Mucosa of descending colon (tissue), 3 donors: Measurements from ENCODE around the gene IFFO2. TPM values are rescaled to one million over a fixed set of nuclear protein-coding genes. Genes with fewer than 3 reads are reported as not detected.

Source experiments
- ATAC-seq: fragments of 200-7000 bp; cut with Tn5 transposase; one replicate; pipeline ENCODE4 v1.9.1; 2020; ENCODE audit warnings: mild to moderate bottlenecking, moderate library complexity
- DNase-seq, 3 donors: peaks; one replicate each; pipeline ENCODE4 v3.0.0-alpha.2; 2020
- H3K36me3 ChIP-seq: fragments of 200-600 bp; one replicate; pipeline ENCODE4 v1.8.0; 2021; ENCODE audit warnings: low read depth, mild to moderate bottlenecking
- H3K4me1 ChIP-seq: fragments of 200-600 bp; one replicate; pipeline ENCODE4 v1.8.0; 2021; ENCODE audit warnings: low read depth, mild to moderate bottlenecking
- H3K4me3 ChIP-seq: fragments of 200-600 bp; one replicate; pipeline ENCODE4 v1.8.0; 2021; ENCODE audit warnings: mild to moderate bottlenecking
- H3K9me3 ChIP-seq: fragments of 200-600 bp; one replicate; pipeline ENCODE4 v1.8.0; 2021; ENCODE audit warnings: mild to moderate bottlenecking
- intact Hi-C, 2 donors: fragments of 100-400 bp; cut with DNase I in 1 of 2; cut with micrococcal nuclease in 1 of 2; formaldehyde crosslinking; loops; one replicate each; pipeline versions ENCODE4 v1.11.0 to v1.11.1; 2022; cut with DNase I, micrococcal nuclease
- total RNA-seq, 3 donors: library from RNA; stranded (reverse); fragmentation: NEBNext Ultra II Directional in 2 of 3; extraction: Animal tissue kit (Norgen Biotek cat#: 25700) in 2 of 3; gene quantifications; one replicate each; pipeline versions ENCODE4 v1.2.1 to v1.2.4, GENCODE V29; 2021 to 2023
- TF ChIP-seq, protein P1 (sequence below): fragments of 200-600 bp; IDR thresholded peaks from one replicate; pipeline ENCODE4 v1.8.0; 2022; ENCODE audit warnings: antibody characterized with exemption, mild to moderate bottlenecking
- donor health status: DM: no; HTN: no; CAD: no; lungs with moderate emphysema.
- donor health status: DM: no; HTN: no; CAD: no.
- donor health status: DM: no; HTN: yes; CAD: no.

Gene IFFO2
- total RNA-seq, 3 donors from 2014 or later = 13.1 to 19.0 (median 15.5) TPM

DNA sequence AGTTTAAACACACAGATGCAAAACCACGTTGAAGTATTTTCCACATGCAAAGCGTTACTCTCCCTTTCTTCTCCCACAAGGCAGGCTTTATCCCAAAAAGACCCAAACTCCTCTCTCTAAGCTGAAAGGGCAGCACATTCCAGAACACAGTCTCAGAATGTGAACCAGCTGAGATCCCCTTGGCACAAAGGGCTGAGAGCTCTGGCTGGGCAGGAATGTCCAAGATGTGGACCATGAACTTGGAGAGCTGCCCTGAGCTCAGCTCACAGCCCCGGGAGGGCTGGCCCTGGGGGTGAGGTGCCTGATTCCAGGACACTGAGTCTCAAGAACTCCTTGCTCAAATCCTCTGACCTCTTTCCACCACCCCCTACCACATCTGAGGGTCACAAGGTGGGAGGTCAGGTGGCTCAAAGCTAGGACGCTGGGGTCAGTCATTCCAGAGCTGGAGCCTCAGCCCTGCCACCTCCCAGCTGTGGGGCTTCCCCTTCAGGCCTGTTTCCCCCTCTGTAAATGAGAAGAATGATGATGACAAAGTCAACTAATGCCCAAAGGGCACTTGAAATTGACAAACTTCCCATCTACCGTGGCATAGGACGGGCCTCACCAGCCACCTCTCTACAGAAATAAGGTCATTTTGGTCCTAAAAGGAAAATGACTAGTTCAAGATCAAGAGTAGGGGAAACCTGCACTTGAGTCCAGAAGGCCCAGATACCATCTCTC, 65.6 kb downstream of the IFFO2 start:
- intact Hi-C loops = no loop called here
- H3K4me1 ChIP-seq = no peaks in the 10 kb centered on the region
- no peaks in the 10 kb centered on the region for H3K36me3 ChIP-seq
- H3K9me3 ChIP-seq = no peaks in the 10 kb centered on the region
- ATAC-seq (no peak), DNase-seq (no peak)
- TF ChIP-seq, protein P1, sequence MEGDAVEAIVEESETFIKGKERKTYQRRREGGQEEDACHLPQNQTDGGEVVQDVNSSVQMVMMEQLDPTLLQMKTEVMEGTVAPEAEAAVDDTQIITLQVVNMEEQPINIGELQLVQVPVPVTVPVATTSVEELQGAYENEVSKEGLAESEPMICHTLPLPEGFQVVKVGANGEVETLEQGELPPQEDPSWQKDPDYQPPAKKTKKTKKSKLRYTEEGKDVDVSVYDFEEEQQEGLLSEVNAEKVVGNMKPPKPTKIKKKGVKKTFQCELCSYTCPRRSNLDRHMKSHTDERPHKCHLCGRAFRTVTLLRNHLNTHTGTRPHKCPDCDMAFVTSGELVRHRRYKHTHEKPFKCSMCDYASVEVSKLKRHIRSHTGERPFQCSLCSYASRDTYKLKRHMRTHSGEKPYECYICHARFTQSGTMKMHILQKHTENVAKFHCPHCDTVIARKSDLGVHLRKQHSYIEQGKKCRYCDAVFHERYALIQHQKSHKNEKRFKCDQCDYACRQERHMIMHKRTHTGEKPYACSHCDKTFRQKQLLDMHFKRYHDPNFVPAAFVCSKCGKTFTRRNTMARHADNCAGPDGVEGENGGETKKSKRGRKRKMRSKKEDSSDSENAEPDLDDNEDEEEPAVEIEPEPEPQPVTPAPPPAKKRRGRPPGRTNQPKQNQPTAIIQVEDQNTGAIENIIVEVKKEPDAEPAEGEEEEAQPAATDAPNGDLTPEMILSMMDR = no peak
- no peak overlapping the region for H3K4me3 ChIP-seq

DNA sequence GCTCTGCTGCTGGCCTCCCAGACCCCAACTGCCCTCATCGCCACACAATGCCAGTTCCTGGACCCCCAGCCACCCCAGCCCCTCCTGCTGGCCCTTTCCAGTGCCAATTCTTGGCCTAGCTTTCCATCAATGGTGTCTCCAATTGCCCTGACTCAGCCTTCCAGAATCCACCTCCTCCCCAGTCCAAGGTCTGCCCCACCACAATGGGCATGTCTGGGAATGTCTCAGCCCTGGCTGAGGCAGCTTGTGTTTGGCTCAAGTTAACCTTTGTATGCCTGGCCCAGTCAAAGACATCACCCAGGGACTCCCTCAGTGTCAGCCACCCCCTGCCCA, 70.5 kb downstream of the IFFO2 start:
- intact Hi-C loops = no loop called here
- Histone ChIP-seq H3K4me1 (no peaks in the 10 kb centered on the region), H3K4me3 (no peak overlapping the region), H3K9me3 (no peaks in the 10 kb centered on the region), H3K36me3 (no peaks in the 10 kb centered on the region)
- ATAC-seq = peak; percentile 34
- DNase-seq = no peak
- TF ChIP-seq, protein P1 = no peak

DNA sequence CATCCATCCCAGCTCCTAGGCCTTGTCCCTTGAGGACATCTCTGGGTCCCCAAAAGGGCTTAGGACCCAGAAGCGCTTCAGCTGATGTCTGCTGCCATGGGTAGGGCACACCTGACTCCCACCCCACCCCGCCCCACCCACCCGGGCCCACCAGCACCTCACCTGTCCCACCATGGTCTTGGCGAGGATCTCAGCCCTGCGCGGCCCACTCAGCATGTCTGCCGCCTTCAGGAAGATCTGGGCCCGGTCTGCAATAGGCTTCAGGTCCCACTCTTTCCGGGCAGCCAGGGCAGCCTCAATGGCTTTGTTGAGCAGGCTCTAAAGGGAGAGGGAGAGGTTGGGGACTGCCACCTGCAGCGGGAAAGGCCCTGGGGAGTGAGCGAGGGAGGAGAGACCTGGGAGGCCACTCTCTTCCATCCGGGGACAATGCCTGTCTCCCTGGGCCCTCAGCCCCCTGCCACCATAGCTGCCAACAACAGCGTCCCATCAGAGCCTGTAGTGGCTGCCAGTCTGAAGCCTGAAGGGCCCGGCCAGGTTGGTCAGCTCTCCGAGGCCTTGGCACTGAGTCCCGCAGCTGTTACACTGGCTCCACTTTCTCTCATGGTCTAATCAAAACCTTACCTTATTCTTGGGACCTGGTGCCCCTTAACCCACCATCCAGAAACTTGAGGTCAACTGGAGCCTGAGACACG, 71.0 kb downstream of the IFFO2 start:
- H3K4me3 ChIP-seq = no peak overlapping the region
- intact Hi-C loops = no loop called here
- ATAC-seq (no peak), DNase-seq (no peak)
- TF ChIP-seq, protein P1 = no peak
- H3K9me3 ChIP-seq = no peaks in the 10 kb centered on the region
- H3K4me1 ChIP-seq = no peaks in the 10 kb centered on the region
- H3K36me3 ChIP-seq = no peaks in the 10 kb centered on the region

DNA sequence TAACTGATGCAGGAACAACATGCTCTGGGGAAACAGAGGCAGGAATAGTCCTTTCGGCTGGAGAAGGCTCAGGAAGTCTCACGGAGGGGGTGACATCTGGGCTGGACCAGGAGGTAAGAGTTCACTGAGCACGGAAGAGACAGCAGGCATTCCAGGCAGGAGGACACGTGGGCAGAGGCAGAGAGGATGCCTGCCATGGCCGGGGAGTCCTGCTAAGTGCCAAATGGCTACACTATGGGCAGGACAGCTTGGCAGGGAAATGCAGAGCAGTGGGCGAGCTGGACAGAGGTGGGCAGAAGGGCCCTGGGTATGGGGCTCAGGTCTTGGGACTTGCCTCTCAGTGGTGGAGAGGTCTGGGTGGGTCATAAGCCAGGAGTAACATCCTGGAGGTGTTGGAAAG, 71.7 kb downstream of the IFFO2 start:
- no peaks in the 10 kb centered on the region for H3K36me3 ChIP-seq
- ATAC-seq = no peak
- intact Hi-C loops = no loop called here

DNA sequence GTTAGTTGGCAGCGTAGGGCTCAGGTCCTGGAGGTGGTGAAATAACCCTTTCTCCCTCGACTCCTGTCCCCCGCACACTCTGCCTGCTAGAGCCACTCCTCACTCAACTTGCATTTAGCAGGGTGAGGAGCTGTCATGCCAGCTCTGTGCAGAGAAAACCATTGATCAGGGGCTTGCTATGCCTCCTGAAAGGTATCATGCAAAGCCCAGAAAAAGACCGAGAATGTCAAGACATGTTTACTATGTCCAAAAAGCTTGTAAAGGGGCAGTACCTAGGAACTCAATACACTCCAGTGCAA, 72.1 kb downstream of the IFFO2 start:
- ATAC-seq = no peak

More for the DNA sequence above, 71.7 kb downstream of the IFFO2 start:
- no peaks in the 10 kb centered on the region for H3K4me1 ChIP-seq
- TF ChIP-seq, protein P1 = no peak
- H3K9me3 ChIP-seq = no peaks in the 10 kb centered on the region
- DNase-seq = no peak
- no peak overlapping the region for H3K4me3 ChIP-seq

More for the DNA sequence above, 72.1 kb downstream of the IFFO2 start:
- intact Hi-C loops = no loop called here
- Histone ChIP-seq H3K36me3 (no peaks in the 10 kb centered on the region), H3K9me3 (no peaks in the 10 kb centered on the region), H3K4me1 (no peaks in the 10 kb centered on the region), H3K4me3 (no peak overlapping the region)
- no peak for DNase-seq
- TF ChIP-seq, protein P1 = no peak
